ENCODE measurements around the gene FASTKD1.
"Not testable (repeated sequence)": the region's sequence is repeated elsewhere in the genome, so short reads cannot be mapped to it uniquely, and the experiment has no call there.

Gene FASTKD1

GRCh38 chr2:169520896-169521295 is 52.8 kb downstream of the FASTKD1 start:
- TF ChIP-seq, protein P1, sequence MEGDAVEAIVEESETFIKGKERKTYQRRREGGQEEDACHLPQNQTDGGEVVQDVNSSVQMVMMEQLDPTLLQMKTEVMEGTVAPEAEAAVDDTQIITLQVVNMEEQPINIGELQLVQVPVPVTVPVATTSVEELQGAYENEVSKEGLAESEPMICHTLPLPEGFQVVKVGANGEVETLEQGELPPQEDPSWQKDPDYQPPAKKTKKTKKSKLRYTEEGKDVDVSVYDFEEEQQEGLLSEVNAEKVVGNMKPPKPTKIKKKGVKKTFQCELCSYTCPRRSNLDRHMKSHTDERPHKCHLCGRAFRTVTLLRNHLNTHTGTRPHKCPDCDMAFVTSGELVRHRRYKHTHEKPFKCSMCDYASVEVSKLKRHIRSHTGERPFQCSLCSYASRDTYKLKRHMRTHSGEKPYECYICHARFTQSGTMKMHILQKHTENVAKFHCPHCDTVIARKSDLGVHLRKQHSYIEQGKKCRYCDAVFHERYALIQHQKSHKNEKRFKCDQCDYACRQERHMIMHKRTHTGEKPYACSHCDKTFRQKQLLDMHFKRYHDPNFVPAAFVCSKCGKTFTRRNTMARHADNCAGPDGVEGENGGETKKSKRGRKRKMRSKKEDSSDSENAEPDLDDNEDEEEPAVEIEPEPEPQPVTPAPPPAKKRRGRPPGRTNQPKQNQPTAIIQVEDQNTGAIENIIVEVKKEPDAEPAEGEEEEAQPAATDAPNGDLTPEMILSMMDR (IDR thresholded peaks at IDR 0.05; ENCODE audit: low read depth, low read length), result no peak
- DNase-seq (ENCODE audit: low read depth in 2 of 2), result no peak
- no peak overlapping the region for H3K4me3 ChIP-seq (replicated peaks in 1 of 2; ENCODE audit: low read depth in 2 of 2, low read length in 2 of 2)

DNA sequence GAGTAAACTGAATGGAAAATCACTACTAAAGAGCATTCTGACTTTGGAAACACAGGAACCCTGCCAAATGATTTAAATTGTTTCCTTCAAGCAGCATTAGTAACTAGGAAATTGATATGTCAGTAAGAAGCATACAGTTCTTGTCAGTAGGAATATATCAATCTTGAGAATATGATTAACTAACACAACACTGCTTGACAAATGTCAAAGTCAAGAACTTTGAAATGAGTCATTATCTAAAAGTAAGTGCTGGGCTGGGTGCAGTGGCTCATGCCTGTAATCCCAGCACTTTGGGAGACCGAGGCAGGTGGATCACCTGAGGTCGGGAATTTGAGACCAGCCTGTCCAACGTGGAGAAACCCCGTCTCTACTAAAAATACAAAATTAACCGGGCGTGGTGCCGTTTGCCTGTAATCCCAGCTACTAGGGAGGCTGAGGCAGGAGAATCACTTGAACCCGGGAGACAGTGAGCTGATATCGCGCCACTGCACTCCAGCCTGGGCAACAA is 57.1 kb downstream of the FASTKD1 start:
- not testable (repeated sequence) for H3K4me3 ChIP-seq (replicated peaks in 1 of 2; ENCODE audit: low read depth in 2 of 2, low read length in 2 of 2); DNase-seq (ENCODE audit: low read depth in 2 of 2)

GRCh38 chr2:169514758-169515157 is 58.9 kb downstream of the FASTKD1 start:
- DNase-seq (ENCODE audit: low read depth in 2 of 2); H3K4me3 ChIP-seq (replicated peaks in 1 of 2; ENCODE audit: low read depth in 2 of 2, low read length in 2 of 2): not testable (repeated sequence)

DNA sequence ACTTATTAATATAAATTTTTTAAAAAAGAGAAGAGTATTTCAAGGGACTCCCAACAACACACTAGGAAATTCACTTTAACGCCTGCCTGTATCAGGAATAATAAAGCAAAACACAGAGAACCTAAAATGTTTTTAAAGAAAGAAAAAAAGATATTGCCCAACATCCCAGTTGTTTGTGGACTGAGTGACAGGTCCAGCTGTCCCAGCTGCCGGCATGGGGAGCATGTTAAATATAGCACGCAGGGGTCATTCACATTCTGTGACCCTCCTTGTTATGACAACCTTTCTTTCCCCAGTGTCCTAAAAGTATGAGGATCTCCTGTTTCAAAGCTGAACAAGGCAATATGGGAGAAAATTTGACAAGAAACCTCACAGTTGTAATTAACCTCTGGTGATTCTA is 59.7 kb downstream of the FASTKD1 start:
- peak in 1 of 2 donors; percentile 5 for DNase-seq (ENCODE audit: low read depth in 2 of 2)
- TF ChIP-seq, protein P1 (IDR thresholded peaks at IDR 0.05; ENCODE audit: low read depth, low read length), result no peak
- H3K4me3 ChIP-seq (replicated peaks in 1 of 2; ENCODE audit: low read depth in 2 of 2, low read length in 2 of 2), result no peak overlapping the region

GRCh38 chr2:169513094-169513493 is 60.6 kb downstream of the FASTKD1 start:
- H3K4me3 ChIP-seq (replicated peaks in 1 of 2; ENCODE audit: low read depth in 2 of 2, low read length in 2 of 2), result no peak overlapping the region
- DNase-seq (ENCODE audit: low read depth in 2 of 2), result no peak
- TF ChIP-seq, protein P1 (IDR thresholded peaks at IDR 0.05; ENCODE audit: low read depth, low read length), result no peak

DNA sequence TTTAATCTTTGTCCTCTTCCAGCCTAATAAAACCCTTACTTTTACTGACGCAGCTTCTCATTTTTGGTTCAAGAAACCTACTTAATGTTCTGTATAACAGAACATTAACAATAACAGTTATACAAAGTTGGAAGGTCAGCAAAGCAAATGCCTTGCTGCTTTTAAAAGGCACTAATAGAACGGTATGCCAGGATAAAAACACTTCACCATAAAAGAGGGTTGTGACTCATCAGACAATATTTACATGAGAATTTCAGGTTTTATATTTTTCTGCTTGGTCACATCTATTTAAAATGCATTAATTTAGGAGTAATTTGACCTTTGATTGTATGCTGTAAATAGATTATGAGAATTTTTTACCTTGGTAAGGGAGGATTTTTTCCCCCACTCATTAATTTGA is 61.1 kb downstream of the FASTKD1 start:
- peak in 1 of 2 donors; percentile 20 for DNase-seq (ENCODE audit: low read depth in 2 of 2)
- TF ChIP-seq, protein P1 (IDR thresholded peaks at IDR 0.05; ENCODE audit: low read depth, low read length), result no peak
- no peak overlapping the region for H3K4me3 ChIP-seq (replicated peaks in 1 of 2; ENCODE audit: low read depth in 2 of 2, low read length in 2 of 2)

GRCh38 chr2:169511818-169512217 is 61.8 kb downstream of the FASTKD1 start:
- H3K4me3 ChIP-seq (replicated peaks in 1 of 2; ENCODE audit: low read depth in 2 of 2, low read length in 2 of 2), result no peak overlapping the region
- TF ChIP-seq, protein P1 (IDR thresholded peaks at IDR 0.05; ENCODE audit: low read depth, low read length), result no peak
- DNase-seq (ENCODE audit: low read depth in 2 of 2), result no peak

DNA sequence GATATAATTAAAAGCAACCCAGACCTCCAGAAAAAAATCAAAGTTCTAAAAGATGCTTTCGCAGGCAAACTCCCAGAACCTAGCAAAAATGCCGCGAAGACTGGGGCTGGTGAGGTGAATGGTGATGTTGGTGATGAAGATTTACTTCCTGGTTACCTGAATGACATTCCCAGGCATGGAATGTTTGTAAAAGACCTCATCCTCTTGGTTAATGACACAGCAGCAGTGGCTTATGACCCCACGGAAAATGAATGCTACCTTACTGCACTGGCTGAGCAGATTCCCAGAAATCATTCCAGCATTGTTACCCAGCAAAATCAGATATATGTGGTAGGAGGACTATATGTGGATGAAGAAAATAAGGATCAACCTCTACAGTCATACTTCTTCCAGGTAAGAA is 63.2 kb downstream of the FASTKD1 start:
- no peak for DNase-seq (ENCODE audit: low read depth in 2 of 2)
- TF ChIP-seq, protein P1 (IDR thresholded peaks at IDR 0.05; ENCODE audit: low read depth, low read length), result no peak
- no peak overlapping the region for H3K4me3 ChIP-seq (replicated peaks in 1 of 2; ENCODE audit: low read depth in 2 of 2, low read length in 2 of 2)
